SKM-1 (cell line): ENCODE results near the gene RECQL.
"Not testable (repeated sequence)": the region's sequence is repeated elsewhere in the genome, so short reads cannot be mapped to it uniquely, and the experiment has no call there.

Experiments
- DNase-seq: peaks from one replicate; lab custom pipeline; 2025; ENCODE audit not compliant: unreplicated experiment; lab: John Stamatoyannopoulos, UW

The RECQL gene

GRCh38 chr12:21502872-21503271 is 1.4 kb upstream of the RECQL start:
- DNase-seq: no peak

DNA sequence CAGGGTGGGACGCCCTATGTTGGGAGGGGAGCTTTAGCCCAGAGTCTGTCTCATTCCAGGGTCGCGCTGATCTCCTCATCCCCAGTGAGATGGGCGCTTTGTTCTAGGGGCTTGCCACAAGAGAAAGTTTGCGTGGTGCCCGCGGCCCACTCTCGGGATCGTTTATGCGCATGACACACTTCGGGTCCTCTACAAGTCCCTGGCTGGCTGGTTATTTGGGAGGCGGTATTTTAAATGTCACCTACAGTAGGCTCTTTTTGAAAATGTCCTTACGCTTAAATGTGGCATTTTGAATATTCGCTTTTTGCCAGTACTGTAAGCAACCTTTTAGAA is 695 bp upstream of the RECQL start:
- no peak for DNase-seq

DNA sequence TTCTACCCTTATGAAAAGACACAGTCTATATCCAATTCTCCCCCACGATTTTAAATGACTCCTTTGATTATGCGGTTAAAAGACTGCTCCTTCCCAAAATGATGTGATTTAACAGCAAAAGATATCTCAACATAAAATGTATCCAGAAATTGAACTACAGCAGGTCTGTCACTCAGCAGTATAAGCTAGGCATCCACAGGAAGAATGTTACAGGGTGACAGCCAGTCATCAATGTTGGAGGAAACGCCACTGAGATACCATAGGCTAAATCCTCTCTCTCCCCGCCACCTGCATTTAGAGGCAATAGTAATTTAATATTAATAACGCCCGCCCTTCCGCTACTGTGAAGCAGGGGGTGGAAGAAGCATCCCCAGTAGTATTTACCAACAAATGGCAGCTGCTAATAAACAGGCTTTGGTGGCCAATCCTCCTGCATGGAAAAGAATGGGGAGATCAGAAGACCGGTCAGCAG is 613 bp downstream of the RECQL start:
- no peak for DNase-seq

DNA sequence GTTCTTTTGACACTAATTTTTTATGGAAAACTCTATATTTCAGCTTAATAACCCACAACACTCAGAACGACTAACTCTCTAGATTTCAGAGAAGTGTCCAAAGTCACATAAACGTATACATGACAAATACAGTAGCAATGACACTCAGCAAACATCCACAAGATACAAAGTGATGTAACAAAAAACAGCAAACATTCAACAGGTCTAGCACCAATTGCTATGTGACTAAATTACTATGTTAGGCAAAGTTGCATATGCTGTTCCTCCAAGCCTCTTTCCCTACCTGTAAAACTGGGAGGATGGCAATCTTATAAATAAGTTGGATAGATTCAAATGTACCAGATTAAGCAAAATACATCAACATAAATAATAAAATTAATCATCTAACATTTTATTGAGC is 1.7 kb downstream of the RECQL start:
- DNase-seq: no peak

- no peak for DNase-seq
Observed at GRCh38 chr12:21485998-21486397, 15.4 kb downstream of the RECQL start.

- DNase-seq: no peak
Observed at GRCh38 chr12:21483531-21483930, 17.9 kb downstream of the RECQL start.

GRCh38 chr12:21478756-21479455 is 22.5 kb downstream of the RECQL start:
- DNase-seq: no peak

DNA sequence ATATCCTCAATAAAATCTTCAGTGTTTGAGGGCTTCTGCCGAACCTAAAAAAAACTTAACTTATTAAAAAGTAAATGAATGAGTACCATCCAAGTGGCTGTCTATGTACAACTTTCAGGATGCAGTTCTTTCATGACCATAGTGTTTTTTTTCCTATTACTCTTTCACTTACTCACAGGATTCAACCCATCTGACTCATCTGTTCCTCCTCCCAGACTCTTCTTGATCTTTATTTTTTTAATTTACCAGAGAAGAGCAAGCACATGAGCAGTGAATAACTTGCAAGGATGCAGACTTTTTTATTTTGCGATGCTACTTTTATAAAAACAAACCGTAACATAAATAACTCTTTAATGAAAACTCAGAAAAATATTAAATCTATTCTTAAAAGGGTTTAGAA is 24.5 kb downstream of the RECQL start:
- DNase-seq: no peak

- DNase-seq: no peak
Observed at GRCh38 chr12:21475552-21475951, 25.9 kb downstream of the RECQL start.

DNA sequence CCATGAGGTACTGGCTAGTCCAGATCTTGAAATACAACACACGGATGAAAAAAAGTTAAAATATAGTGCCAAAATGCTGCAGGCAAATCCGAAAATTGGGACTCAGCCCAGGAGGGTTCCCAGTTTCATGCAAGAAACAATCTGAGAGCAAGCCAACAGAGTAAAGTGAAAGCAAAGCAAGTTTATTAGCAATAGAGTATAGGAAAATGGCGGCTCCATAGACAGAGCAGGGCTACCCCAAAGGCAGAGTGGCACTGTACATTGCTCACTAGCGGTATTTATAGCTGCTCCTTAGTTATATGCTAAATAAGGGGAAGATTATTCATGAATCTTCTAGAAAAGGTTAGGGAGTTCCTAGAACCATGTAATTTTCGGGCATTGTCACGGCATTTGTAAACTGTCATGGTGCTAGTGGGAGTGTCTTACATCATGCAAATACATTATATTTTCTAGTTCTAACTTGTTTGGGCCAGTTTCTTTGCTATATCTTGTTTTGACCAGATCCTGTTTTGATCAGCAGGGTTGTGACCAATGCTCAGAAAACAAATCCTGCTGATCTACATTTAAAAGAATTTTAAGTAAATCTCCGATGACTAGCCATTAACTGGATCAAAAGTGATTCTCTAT is 29.1 kb downstream of the RECQL start:
- DNase-seq: no peak

DNA sequence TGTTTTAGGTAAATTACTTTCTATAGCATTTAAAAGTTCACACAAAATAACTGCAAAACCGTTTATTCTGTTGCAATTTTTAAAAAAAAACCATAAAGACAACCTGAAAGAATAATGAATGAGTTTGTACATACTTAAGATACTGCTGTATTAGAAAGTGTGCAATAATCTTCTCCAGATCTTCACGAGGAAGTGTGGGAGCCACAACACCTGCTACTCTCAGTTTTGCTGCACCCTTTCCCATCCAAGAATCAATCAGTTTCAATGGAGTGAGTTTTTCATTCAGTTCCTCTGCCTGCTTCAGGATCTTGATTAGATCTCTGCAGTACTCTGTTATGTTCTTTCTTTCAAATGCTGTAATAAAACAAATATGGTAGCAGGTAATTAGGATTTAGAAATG is 30.1 kb downstream of the RECQL start:
- DNase-seq: no peak

GRCh38 chr12:21467334-21467733 is 34.1 kb downstream of the RECQL start:
- not testable (repeated sequence) for DNase-seq

DNA sequence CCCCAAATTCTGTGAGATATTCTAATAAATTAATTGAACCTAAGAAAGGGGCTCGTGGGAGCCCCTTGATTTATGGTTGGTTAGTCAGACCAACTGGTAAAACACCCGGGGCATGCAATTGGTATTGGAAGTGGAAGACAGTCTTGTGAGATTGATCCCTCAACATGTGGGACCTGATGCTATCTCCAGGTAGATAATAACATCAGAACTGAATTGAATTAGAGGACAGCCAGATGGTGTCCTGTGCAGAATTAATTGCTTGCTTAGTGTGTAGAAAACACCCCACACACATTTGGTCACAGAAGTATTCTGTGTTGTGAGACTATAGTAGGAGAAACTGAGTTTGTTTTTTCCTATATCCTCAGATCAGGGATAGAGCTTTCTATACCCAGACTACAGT is 42.0 kb downstream of the RECQL start:
- DNase-seq: no peak

DNA sequence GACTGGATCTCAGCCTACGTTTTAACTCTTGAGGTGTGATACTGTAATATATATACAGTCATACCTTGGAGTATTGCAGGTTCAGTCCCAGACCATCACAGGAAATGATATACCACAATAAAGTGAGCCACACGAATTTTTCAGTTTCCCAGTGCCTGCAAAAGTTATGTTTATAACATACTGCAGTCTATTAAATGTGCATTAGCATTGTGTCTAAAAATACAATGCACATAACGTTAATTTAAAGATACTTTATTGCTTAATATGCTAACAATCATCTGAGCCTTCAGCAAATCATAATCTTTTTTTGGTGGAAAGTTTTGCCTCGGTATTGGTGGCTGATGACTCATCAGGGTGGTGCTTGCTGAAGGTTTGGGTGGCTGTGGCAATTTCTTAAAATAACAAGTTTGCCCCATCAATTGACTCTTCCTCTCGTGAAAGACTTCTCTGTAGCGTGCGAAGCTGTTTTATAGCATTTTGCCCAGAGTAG is 45.1 kb downstream of the RECQL start:
- DNase-seq: no peak

DNA sequence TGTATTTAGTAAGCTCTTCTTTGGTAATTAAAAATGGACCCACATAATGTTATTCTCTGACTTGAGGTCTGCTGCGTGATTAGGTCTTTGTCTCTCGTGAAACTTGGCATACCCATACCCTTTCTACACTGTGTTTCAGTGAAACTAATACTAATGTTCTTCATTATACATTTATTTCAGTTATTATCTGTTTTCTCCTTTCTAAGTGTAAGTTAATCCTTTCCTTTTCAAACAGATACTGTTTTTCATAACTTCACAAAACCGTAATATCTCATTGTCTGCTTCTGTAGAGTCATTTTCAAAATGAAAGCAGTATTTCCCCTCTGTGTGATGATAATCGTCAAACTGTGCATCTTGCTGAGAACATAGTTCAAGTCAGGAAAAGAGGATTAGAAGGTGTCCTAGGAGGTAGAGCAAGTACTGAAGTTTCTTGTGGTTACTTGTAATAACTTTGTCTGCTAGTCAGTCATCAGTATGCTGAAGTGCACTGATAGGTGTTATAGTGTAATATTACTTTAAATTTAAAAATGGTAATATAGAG is 48.1 kb downstream of the RECQL start:
- no peak for DNase-seq

DNA sequence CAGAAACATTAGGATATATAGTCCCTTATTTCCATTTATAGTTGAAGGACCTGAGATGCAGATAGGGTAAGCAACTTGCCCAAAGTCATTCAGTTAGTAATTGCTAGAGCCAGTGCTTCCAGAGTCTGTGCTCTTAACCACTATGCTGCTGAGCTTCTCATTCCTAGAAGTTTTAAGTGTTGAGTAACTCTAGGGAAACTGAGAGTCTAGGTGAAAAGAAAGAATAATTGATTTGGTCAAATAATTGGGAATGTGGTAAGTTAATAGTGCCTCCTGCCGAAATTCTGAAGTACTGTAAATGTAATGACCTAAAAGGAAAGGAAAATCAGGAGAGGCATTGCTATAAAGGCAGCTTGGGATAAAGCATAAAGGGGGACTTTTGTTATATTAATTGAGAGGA is 49.9 kb downstream of the RECQL start:
- no peak for DNase-seq

DNA sequence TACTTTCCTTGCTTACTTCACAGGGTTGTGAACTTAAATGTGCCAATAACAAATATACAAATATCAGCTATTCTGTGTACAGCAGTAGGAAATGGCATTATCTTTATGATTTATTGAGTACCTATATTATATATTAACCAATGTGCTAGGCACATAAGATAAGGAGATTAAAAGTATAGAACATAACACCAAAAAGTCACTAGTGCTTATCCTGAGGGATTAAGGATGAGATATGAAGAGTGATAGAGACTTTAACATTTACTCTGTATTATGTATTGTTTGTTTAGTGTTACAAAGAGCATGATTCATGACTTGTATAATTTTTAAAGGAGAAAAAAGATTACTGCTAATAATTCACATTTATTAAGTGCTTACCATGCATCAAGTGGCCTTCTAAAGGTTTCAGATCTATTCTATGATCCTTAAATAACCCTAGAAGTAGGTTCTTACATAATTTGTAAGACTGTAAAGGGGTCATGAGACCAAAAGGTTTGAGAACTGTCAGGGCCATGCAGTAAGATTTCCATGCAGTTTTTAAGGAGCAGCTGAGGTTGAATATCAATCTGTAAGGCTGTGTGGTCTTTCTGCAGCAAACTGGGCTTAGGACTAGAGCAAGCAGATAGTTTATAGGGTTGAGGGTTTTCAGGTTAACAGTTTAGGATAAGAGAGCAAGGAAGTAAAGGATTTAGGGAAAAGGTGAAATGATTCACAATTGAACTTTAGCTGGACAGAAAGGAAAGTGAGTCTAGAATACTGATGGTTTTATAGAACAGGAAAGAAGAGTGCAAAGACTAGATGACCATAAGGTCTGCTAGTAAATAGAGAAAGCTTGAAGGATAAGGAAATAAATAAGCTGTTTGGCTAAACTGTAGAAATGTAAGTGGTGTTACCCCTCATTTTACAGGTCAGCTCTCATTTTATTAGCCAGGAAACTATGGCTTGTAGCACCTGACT is 57.0 kb downstream of the RECQL start:
- no peak for DNase-seq

DNA sequence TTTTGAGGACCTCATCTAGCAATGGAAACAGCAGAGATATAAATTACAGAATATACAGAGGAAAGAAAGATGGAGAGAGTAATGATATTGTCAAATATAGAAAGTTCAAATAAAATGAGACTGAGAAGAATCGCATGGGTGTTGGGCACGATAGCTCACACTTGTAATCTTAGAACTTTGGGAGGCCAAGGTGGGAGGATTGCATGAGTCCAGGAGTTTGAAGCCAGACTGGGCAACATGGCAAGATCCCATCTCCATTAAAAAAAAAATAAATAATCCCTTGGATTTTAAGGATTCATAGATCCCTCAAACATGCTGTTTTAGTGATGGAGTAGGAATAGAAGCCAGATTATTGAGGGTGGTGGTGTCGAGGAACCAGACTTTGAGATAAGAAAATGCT is 62.1 kb downstream of the RECQL start:
- no peak for DNase-seq

DNA sequence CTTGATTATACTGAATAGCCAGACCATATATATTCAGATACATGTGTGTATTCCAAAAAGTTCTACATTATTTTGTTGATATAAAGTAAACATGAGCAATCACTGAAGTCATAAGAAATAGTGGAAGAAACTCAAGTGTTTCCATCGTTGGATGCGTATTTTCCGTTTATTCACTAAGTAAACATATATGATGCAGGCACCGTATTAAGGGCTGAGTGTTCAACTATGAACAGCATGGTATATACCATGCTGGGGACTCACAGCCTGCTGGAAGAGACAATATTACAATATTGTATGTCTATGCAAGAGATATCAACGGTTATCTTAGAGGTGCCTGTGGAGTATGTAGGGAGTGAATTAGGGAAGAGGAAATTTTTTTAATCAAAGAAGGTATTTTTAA is 62.8 kb downstream of the RECQL start:
- no peak for DNase-seq

DNA sequence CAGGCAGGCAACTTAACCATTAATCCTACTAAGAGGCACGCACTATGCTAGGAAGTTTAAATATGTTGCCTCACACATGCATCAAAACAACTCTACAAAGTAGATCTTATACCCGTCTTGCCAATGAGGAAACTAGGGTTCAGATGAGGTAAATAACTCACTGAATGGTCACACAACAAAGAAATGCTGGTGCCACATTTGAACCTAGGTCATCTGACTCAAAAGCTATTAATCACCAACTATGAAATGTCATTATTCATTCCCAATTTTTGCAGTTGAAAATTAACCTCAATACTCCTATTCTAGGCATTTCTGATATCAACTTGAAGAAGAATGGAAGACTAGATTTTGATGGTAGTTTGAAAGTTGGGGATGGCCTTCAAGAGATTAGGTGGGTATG is 66.7 kb downstream of the RECQL start:
- no peak for DNase-seq

GRCh38 chr12:21433525-21433924 is 67.9 kb downstream of the RECQL start:
- no peak for DNase-seq
